ENCODE results near the gene CLEC1B. TPM values are rescaled to one million over a fixed set of nuclear protein-coding genes. Genes with fewer than 3 reads are reported as not detected.
"Not testable (repeated sequence)": the region's sequence is repeated elsewhere in the genome, so short reads cannot be mapped to it uniquely, and the experiment has no call there.

The CLEC1B gene
- total RNA-seq, 4 donors from 2014 or later: not detected

DNA sequence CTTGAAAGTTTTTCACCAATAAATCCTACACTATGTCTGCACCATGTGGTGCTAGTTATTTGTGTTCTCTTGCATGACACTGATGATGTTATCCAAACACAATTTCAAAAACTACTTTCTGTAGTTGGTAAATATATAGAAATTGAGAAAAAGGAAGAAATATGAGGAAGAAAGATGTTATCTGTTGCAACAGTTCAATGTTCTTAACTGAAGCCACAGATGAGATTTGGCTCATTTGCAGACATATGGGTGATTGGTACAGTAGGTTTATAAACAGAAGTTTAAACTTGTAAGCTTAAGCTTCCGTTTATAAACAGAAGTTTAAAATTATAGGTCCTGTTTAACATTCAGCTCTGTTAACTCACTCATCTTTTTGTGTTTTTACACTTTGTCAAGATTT, 27.7 kb downstream of the CLEC1B start, which contains the start of gene CLEC12A:
TSS of gene CLEC12A (plus strand) at position 229 of the 400 bp plus-strand sequence. CDS start 188 bp downstream, outside the sequence.
- TF ChIP-seq POLR2A (IDR thresholded peaks at IDR 0.05): no peak
- TF ChIP-seq, protein P1, sequence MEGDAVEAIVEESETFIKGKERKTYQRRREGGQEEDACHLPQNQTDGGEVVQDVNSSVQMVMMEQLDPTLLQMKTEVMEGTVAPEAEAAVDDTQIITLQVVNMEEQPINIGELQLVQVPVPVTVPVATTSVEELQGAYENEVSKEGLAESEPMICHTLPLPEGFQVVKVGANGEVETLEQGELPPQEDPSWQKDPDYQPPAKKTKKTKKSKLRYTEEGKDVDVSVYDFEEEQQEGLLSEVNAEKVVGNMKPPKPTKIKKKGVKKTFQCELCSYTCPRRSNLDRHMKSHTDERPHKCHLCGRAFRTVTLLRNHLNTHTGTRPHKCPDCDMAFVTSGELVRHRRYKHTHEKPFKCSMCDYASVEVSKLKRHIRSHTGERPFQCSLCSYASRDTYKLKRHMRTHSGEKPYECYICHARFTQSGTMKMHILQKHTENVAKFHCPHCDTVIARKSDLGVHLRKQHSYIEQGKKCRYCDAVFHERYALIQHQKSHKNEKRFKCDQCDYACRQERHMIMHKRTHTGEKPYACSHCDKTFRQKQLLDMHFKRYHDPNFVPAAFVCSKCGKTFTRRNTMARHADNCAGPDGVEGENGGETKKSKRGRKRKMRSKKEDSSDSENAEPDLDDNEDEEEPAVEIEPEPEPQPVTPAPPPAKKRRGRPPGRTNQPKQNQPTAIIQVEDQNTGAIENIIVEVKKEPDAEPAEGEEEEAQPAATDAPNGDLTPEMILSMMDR (IDR thresholded peaks at IDR 0.05): no peak
- H3K4me3 ChIP-seq (ENCODE audit: low read depth, poor library complexity, severe bottlenecking): no peak within 1 kb of the TSS
- 50 to 62% methylated on average over 1 of the region's 1 CpG for WGBS, 2 donors
- no peak for DNase-seq (ENCODE audit: low spot score in 2 of 2)
- intact Hi-C loops (cut with DNase I; ENCODE audit: low total_unique reads): no loop called here

DNA sequence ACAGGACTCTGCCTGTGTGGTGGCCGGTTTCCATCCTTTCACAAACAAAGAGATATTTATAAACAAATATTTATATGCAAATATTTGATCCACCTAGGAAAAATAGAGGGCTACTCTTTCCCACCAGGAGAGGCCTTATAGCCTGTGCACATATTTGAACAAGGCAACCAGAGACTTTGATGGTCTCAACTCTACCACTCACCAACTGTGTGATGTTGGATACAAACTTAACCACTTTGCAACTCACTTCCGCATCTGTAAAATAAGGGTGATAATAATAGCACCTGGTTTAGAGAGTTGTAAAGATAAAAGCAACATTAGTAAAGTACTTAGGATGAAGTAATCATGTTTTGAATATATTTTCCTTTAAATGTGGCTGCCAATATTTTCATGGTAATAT, 29.2 kb downstream of the CLEC1B start:
- WGBS, 2 donors: 89% methylated on average over 2 of the region's 2 CpGs
- intact Hi-C loops (cut with DNase I; ENCODE audit: low total_unique reads): no loop called here
- H3K4me3 ChIP-seq (ENCODE audit: low read depth, poor library complexity, severe bottlenecking): no peak overlapping the region
- TF ChIP-seq, protein P1 (IDR thresholded peaks at IDR 0.05): no peak
- TF ChIP-seq POLR2A (IDR thresholded peaks at IDR 0.05): no peak
- DNase-seq (ENCODE audit: low spot score in 2 of 2): no peak

DNA sequence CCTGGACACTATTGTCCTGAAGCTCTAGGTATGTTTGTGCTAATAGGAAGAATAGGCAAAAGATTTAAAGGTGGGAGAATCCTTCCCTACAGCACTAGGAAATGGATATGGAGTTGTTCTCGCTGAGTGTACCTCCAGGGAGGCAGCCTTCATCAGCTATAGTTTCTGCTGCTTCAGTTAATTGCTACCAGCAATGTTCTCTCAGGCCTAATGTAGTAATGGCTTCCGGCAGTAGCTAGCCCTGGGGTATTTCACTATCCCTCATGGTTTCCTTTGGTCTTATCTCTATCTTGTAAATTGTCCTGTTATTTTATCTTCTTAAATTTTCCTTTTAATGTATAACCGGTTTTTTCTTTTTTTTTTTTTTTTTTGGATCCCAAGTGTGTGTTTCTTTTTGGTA, 37.0 kb downstream of the CLEC1B start:
- TF ChIP-seq POLR2A (IDR thresholded peaks at IDR 0.05): no peak
- TF ChIP-seq, protein P1 (IDR thresholded peaks at IDR 0.05): no peak

DNA sequence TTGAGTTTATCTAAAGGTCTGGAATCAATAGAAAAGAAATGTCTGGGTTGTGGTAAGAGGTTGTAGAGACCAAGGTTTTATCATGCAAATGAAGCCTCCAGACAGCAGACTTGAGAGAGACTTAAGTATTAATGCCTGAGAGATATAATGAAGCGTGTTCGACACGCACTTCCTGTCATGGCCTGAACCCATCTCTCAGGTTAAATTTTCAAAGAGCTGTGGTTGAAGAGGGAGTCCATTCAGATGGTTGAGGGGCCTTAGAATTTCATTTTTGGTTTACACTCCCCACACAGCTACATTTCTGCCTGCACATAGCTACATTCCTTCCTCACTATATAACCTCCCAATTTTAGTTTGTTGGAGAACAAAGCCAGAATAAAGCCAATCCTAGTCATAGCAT, 37.8 kb downstream of the CLEC1B start:
- no peak for TF ChIP-seq POLR2A (IDR thresholded peaks at IDR 0.05)
- TF ChIP-seq, protein P1 (IDR thresholded peaks at IDR 0.05): no peak
- intact Hi-C loops (cut with DNase I; ENCODE audit: low total_unique reads): no loop called here
- no peak for DNase-seq (ENCODE audit: low spot score in 2 of 2)
- 91 to 93% methylated on average over 3 of the region's 3 CpGs for WGBS, 2 donors
- no peak overlapping the region for H3K4me3 ChIP-seq (ENCODE audit: low read depth, poor library complexity, severe bottlenecking)

More for the DNA sequence above, 37.0 kb downstream of the CLEC1B start:
- no peak for DNase-seq (ENCODE audit: low spot score in 2 of 2)
- intact Hi-C loops (cut with DNase I; ENCODE audit: low total_unique reads): no loop called here
- no peak overlapping the region for H3K4me3 ChIP-seq (ENCODE audit: low read depth, poor library complexity, severe bottlenecking)
- WGBS, 2 donors: 72 to 82% methylated on average over 3 of the region's 3 CpGs

DNA sequence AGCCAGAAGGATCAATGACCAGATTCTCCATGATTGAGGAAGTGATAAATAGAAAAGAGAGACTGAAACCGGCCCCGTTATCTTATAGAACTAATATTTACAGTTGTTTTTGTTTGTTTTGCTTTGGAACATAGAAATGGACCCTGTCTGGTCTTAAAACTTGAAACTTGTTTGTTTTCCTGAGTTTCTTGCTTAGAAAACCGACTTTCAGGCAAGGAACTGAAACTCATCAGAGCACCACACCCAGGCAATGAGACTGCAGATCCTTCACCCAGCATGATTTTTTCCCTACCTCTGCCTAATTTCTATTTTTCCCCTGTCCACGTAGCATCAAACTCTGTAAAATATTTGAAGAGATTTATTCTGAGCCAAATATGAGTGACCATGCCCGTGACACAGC, 38.3 kb downstream of the CLEC1B start:
- 81 to 87% methylated on average over 5 of the region's 5 CpGs for WGBS, 2 donors
- no peak overlapping the region for H3K4me3 ChIP-seq (ENCODE audit: low read depth, poor library complexity, severe bottlenecking)
- intact Hi-C loops (cut with DNase I; ENCODE audit: low total_unique reads): no loop called here
- TF ChIP-seq, protein P1 (IDR thresholded peaks at IDR 0.05): no peak
- no peak for TF ChIP-seq POLR2A (IDR thresholded peaks at IDR 0.05)
- no peak for DNase-seq (ENCODE audit: low spot score in 2 of 2)

DNA sequence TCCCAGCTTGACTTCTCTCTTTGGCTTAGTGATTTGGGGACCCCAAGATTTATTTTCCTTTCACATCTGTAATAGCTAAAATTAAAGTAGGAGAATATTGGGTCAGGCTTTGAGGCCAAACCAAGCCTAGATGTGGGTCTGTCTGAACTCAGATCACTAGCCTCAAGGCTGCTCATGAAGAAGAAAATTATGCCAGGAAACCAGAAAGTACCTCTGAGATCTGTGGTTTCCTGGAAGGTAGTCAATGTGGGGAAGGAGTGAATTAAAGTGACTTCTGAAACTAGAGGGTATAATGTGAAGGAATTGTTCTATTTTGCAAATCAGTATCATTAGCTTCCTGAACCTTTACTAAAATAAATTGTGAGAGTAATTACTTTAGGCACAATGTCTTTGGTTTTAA, 41.1 kb downstream of the CLEC1B start:
- TF ChIP-seq POLR2A (IDR thresholded peaks at IDR 0.05): no peak
- TF ChIP-seq, protein P1 (IDR thresholded peaks at IDR 0.05): no peak
- intact Hi-C loops (cut with DNase I; ENCODE audit: low total_unique reads): no loop called here
- no peak for DNase-seq (ENCODE audit: low spot score in 2 of 2)
- no peak overlapping the region for H3K4me3 ChIP-seq (ENCODE audit: low read depth, poor library complexity, severe bottlenecking)

DNA sequence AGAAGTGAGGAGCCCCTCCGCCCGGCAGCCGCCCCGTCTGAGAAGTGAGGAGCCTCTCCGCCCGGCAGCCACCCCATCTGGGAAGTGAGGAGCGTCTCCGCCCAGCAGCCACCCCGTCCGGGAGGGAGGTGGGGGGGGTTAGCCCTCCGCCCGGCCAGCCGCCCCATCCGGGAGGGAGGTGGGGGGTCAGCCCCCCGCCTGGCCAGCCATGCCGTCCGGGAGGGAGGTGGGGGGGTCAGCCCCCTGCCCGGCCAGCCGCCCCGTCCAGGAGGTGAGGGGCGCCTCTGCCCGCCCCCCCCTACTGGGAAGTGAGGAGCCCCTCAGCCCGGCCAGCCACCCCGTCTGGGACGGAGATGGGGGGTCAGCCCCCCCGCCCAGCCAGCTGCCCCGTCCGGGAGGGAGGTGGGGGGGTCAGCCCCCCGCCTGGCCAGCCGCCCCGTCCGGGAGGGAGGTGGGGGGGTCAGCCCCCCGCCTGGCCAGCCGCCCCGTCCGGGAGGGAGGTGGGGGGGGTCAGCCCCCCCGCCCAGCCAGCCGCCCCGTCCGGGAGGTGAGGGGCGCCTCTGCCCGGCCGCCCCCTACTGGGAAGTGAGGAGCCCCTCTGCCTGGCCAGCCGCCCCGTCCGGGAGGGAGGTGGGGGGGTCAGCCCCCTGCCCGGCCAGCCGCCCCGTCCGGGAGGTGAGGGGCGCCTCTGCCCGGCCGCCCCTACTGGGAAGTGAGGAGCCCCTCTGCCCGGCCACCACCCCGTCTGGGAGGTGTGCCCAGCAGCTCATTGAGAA, 45.8 kb downstream of the CLEC1B start:
- H3K4me3 ChIP-seq (ENCODE audit: low read depth, poor library complexity, severe bottlenecking); intact Hi-C loops (cut with DNase I; ENCODE audit: low total_unique reads); DNase-seq (ENCODE audit: low spot score in 2 of 2): not testable (repeated sequence)
- WGBS, 2 donors: 92 to 100% methylated on average over 2 to 10 of the region's 55 CpGs
